ENCODE results near the gene RELB. TPM values are rescaled to one million over a fixed set of nuclear protein-coding genes. Genes with fewer than 3 reads are reported as not detected.

The RELB gene
- polyA plus RNA-seq, 1 donor from 2014 or later, result 1.1 TPM

- Histone ChIP-seq H3K4me2 (ENCODE audit: low read length) (no peak overlapping the region), H3K27ac (ENCODE audit: low read length) (no peak overlapping the region), H2AFZ (ENCODE audit: low read depth, low read length) (no peak overlapping the region), H3K27me3 (ENCODE audit: insufficient read depth, low read depth, low read length) (no peaks in the 10 kb centered on the region), H3K79me2 (replicated peaks; ENCODE audit: insufficient read depth, low read length) (no peaks in the 10 kb centered on the region), H3F3A (ENCODE audit: insufficient read depth, low read length, poor library complexity, severe bottlenecking) (peaks cover 3% of the 10 kb centered on the region), H3K36me3 (ENCODE audit: insufficient read depth, low read length) (no peaks in the 10 kb centered on the region), H4K20me1 (ENCODE audit: insufficient read depth) (no peaks in the 10 kb centered on the region), H3K9me3 (ENCODE audit: low read length) (no peaks in the 10 kb centered on the region), H3K9me2 (ENCODE audit: insufficient read depth, low read length) (no peaks in the 10 kb centered on the region), H3K4me3 (ENCODE audit: low read length) (no peak overlapping the region), H3K9ac (ENCODE audit: low read length) (no peak overlapping the region)
- TF ChIP-seq RAD21 (conservative IDR thresholded peaks at IDR 0.05), result no peak
- no peak for TF ChIP-seq EZH2 (IDR thresholded peaks at IDR 0.05; ENCODE audit: borderline replicate concordance, insufficient read depth, low read length, poor library complexity, severe bottlenecking)
- TF ChIP-seq, protein P1, sequence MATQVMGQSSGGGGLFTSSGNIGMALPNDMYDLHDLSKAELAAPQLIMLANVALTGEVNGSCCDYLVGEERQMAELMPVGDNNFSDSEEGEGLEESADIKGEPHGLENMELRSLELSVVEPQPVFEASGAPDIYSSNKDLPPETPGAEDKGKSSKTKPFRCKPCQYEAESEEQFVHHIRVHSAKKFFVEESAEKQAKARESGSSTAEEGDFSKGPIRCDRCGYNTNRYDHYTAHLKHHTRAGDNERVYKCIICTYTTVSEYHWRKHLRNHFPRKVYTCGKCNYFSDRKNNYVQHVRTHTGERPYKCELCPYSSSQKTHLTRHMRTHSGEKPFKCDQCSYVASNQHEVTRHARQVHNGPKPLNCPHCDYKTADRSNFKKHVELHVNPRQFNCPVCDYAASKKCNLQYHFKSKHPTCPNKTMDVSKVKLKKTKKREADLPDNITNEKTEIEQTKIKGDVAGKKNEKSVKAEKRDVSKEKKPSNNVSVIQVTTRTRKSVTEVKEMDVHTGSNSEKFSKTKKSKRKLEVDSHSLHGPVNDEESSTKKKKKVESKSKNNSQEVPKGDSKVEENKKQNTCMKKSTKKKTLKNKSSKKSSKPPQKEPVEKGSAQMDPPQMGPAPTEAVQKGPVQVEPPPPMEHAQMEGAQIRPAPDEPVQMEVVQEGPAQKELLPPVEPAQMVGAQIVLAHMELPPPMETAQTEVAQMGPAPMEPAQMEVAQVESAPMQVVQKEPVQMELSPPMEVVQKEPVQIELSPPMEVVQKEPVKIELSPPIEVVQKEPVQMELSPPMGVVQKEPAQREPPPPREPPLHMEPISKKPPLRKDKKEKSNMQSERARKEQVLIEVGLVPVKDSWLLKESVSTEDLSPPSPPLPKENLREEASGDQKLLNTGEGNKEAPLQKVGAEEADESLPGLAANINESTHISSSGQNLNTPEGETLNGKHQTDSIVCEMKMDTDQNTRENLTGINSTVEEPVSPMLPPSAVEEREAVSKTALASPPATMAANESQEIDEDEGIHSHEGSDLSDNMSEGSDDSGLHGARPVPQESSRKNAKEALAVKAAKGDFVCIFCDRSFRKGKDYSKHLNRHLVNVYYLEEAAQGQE (IDR thresholded peaks at IDR 0.05; ENCODE audit: borderline replicate concordance), result no peak
- no peak for TF ChIP-seq POLR2AphosphoS5 (IDR thresholded peaks at IDR 0.05)
- TF ChIP-seq SMC3 (conservative IDR thresholded peaks at IDR 0.05; ENCODE audit: poor library complexity), result no peak
- TF ChIP-seq MXI1 (conservative IDR thresholded peaks at IDR 0.05; ENCODE audit: poor library complexity, severe bottlenecking), result no peak
- no peak for TF ChIP-seq EP300 (conservative IDR thresholded peaks at IDR 0.05; ENCODE audit: poor library complexity, severe bottlenecking)
- TF ChIP-seq TAF1 (IDR thresholded peaks at IDR 0.05; ENCODE audit: low read depth), result no peak
- TF ChIP-seq, protein P2, sequence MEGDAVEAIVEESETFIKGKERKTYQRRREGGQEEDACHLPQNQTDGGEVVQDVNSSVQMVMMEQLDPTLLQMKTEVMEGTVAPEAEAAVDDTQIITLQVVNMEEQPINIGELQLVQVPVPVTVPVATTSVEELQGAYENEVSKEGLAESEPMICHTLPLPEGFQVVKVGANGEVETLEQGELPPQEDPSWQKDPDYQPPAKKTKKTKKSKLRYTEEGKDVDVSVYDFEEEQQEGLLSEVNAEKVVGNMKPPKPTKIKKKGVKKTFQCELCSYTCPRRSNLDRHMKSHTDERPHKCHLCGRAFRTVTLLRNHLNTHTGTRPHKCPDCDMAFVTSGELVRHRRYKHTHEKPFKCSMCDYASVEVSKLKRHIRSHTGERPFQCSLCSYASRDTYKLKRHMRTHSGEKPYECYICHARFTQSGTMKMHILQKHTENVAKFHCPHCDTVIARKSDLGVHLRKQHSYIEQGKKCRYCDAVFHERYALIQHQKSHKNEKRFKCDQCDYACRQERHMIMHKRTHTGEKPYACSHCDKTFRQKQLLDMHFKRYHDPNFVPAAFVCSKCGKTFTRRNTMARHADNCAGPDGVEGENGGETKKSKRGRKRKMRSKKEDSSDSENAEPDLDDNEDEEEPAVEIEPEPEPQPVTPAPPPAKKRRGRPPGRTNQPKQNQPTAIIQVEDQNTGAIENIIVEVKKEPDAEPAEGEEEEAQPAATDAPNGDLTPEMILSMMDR (IDR thresholded peaks at IDR 0.05; ENCODE audit: poor library complexity, severe bottlenecking), result no peak
Observed at GRCh38 chr19:45086480-45086879, 85.2 kb downstream of the RELB start.

DNA sequence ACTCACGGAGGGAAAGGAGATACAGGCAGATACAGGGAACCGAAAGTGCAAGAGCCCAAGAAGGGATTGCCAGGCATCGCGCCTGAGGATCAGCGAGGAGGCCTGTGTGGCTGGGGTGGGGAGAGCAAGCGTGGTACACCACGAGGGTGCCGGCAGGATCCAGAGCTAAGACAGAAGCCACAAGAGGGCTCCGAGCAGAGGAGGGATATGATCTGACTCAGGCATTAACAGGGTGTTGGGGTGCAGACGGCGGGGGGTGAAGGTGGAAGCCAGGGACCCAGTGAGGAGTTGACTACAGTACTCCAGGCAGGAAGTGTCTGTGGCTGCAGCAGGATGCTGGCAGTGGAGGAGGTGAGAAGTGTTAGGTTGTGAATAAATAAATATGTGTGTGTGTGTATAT is 86.3 kb downstream of the RELB start:
- H3K27me3 ChIP-seq (ENCODE audit: insufficient read depth, low read depth, low read length), result no peaks in the 10 kb centered on the region
- peaks cover 7% of the 10 kb centered on the region for H3F3A ChIP-seq (ENCODE audit: insufficient read depth, low read length, poor library complexity, severe bottlenecking)
- no peaks in the 10 kb centered on the region for H3K9me3 ChIP-seq (ENCODE audit: low read length)
- no peak for TF ChIP-seq RAD21 (conservative IDR thresholded peaks at IDR 0.05)
- no peaks in the 10 kb centered on the region for H4K20me1 ChIP-seq (ENCODE audit: insufficient read depth)
- H3K36me3 ChIP-seq (ENCODE audit: insufficient read depth, low read length), result no peaks in the 10 kb centered on the region
- no peak overlapping the region for H3K27ac ChIP-seq (ENCODE audit: low read length)
- no peak overlapping the region for H3K4me3 ChIP-seq (ENCODE audit: low read length)
- no peak overlapping the region for H3K4me2 ChIP-seq (ENCODE audit: low read length)
- H3K9ac ChIP-seq (ENCODE audit: low read length), result no peak overlapping the region
- H2AFZ ChIP-seq (ENCODE audit: low read depth, low read length), result no peak overlapping the region
- no peaks in the 10 kb centered on the region for H3K9me2 ChIP-seq (ENCODE audit: insufficient read depth, low read length)
- H3K79me2 ChIP-seq (replicated peaks; ENCODE audit: insufficient read depth, low read length), result no peaks in the 10 kb centered on the region

Small RNA genes within 50 kb of the gene (small RNA-seq; reads per million reads assigned to genes)
- 0 to 0.65 (median 0) reads per million in 3 experiments for gene RNU6-611P

Other genes starting within 250 kb of the RELB start
- not detected in 2 replicates for gene CBLC, start 223.6 kb upstream of the RELB start, polyA plus RNA-seq
- gene BCAM, start 192.4 kb upstream of the RELB start, polyA plus RNA-seq, result 0.54 and 0.68 TPM in 2 replicates
- gene NECTIN2, start 155.2 kb upstream of the RELB start, polyA plus RNA-seq, result 33.2 and 43.5 TPM in 2 replicates
- 48.4 and 59.2 TPM in 2 replicates for gene TOMM40, start 110.2 kb upstream of the RELB start, polyA plus RNA-seq
- 8.7 and 9.8 TPM in 2 replicates for gene APOE, start 95.7 kb upstream of the RELB start, polyA plus RNA-seq
- not detected in 2 replicates for gene APOC1, start 86.9 kb upstream of the RELB start, polyA plus RNA-seq
- gene APOC4, start 59.2 kb upstream of the RELB start, polyA plus RNA-seq, result not detected in 2 replicates
- gene APOC2, start 55.4 kb upstream of the RELB start, polyA plus RNA-seq, result not detected in 2 replicates
- 12.0 and 15.3 TPM in 2 replicates for gene CLPTM1, start 46.1 kb upstream of the RELB start, polyA plus RNA-seq
- 30.1 and 38.4 TPM in 2 replicates for gene CLASRP, start 37.6 kb downstream of the RELB start, polyA plus RNA-seq
- gene ZNF296, start 75.0 kb downstream of the RELB start, polyA plus RNA-seq, result 1.0 and 1.4 TPM in 2 replicates
- gene GEMIN7, start 77.8 kb downstream of the RELB start, polyA plus RNA-seq, result 14.4 and 26.5 TPM in 2 replicates
- 53.7 and 56.6 TPM in 2 replicates for gene PPP1R37, start 91.7 kb downstream of the RELB start, polyA plus RNA-seq
- 1.6 and 2.8 TPM in 2 replicates for gene NKPD1, start 159.5 kb downstream of the RELB start, polyA plus RNA-seq
- gene TRAPPC6A, start 176.8 kb downstream of the RELB start, polyA plus RNA-seq, result 34.9 and 48.5 TPM in 2 replicates
- gene BLOC1S3, start 177.3 kb downstream of the RELB start, polyA plus RNA-seq, result 1.8 and 4.3 TPM in 2 replicates
- not detected in 2 replicates for gene EXOC3L2, start 243.9 kb downstream of the RELB start, polyA plus RNA-seq
- 11.6 and 23.1 TPM in 2 replicates for gene MARK4, start 249.8 kb downstream of the RELB start, polyA plus RNA-seq

Data from neural cell (in vitro differentiated cells).